Measurements from ENCODE around the gene ST6GALNAC3.

ST6GALNAC3 gene

GRCh38 chr1:76470166-76470565 lies 395.6 kb downstream of the ST6GALNAC3 start:
- H3K4me1 ChIP-seq (ENCODE audit: control insufficient read depth, insufficient read depth, low read length): no peaks in the 10 kb centered on the region
- no peaks in the 10 kb centered on the region for H3K36me3 ChIP-seq (ENCODE audit: control insufficient read depth, insufficient read depth, low read length)
- H3K27me3 ChIP-seq (ENCODE audit: control insufficient read depth, insufficient read depth, low read length): no peaks in the 10 kb centered on the region
- H3K27ac ChIP-seq (ENCODE audit: low read depth, low read length): no peak overlapping the region
- no peak overlapping the region for H3K4me3 ChIP-seq (ENCODE audit: low read depth, low read length)
- H3K9me3 ChIP-seq (ENCODE audit: control insufficient read depth, insufficient read depth, low read depth, low read length): no peaks in the 10 kb centered on the region
- H3K9ac ChIP-seq (ENCODE audit: low read length): no peak overlapping the region

GRCh38 chr1:76471536-76471935 lies 397.0 kb downstream of the ST6GALNAC3 start:
- H3K9me3 ChIP-seq (ENCODE audit: control insufficient read depth, insufficient read depth, low read depth, low read length): no peaks in the 10 kb centered on the region
- no peaks in the 10 kb centered on the region for H3K36me3 ChIP-seq (ENCODE audit: control insufficient read depth, insufficient read depth, low read length)
- no peak overlapping the region for H3K9ac ChIP-seq (ENCODE audit: low read length)
- H3K4me1 ChIP-seq (ENCODE audit: control insufficient read depth, insufficient read depth, low read length): no peaks in the 10 kb centered on the region
- H3K27ac ChIP-seq (ENCODE audit: low read depth, low read length): no peak overlapping the region
- no peaks in the 10 kb centered on the region for H3K27me3 ChIP-seq (ENCODE audit: control insufficient read depth, insufficient read depth, low read length)
- no peak overlapping the region for H3K4me3 ChIP-seq (ENCODE audit: low read depth, low read length)

GRCh38 chr1:76473591-76473990 lies 399.0 kb downstream of the ST6GALNAC3 start:
- Histone ChIP-seq H3K9me3 (ENCODE audit: control insufficient read depth, insufficient read depth, low read depth, low read length) (no peaks in the 10 kb centered on the region), H3K4me3 (ENCODE audit: low read depth, low read length) (no peak overlapping the region), H3K4me1 (ENCODE audit: control insufficient read depth, insufficient read depth, low read length) (no peaks in the 10 kb centered on the region), H3K9ac (ENCODE audit: low read length) (no peak overlapping the region), H3K27me3 (ENCODE audit: control insufficient read depth, insufficient read depth, low read length) (no peaks in the 10 kb centered on the region), H3K27ac (ENCODE audit: low read depth, low read length) (no peak overlapping the region), H3K36me3 (ENCODE audit: control insufficient read depth, insufficient read depth, low read length) (no peaks in the 10 kb centered on the region)

GRCh38 chr1:76474922-76475321 lies 400.4 kb downstream of the ST6GALNAC3 start:
- Histone ChIP-seq H3K9me3 (ENCODE audit: control insufficient read depth, insufficient read depth, low read depth, low read length) (no peaks in the 10 kb centered on the region), H3K27ac (ENCODE audit: low read depth, low read length) (no peak overlapping the region), H3K36me3 (ENCODE audit: control insufficient read depth, insufficient read depth, low read length) (no peaks in the 10 kb centered on the region), H3K27me3 (ENCODE audit: control insufficient read depth, insufficient read depth, low read length) (no peaks in the 10 kb centered on the region), H3K9ac (ENCODE audit: low read length) (no peak overlapping the region), H3K4me3 (ENCODE audit: low read depth, low read length) (no peak overlapping the region), H3K4me1 (ENCODE audit: control insufficient read depth, insufficient read depth, low read length) (no peaks in the 10 kb centered on the region)

- Histone ChIP-seq H3K4me1 (ENCODE audit: control insufficient read depth, insufficient read depth, low read length) (no peaks in the 10 kb centered on the region), H3K27me3 (ENCODE audit: control insufficient read depth, insufficient read depth, low read length) (no peaks in the 10 kb centered on the region), H3K9ac (ENCODE audit: low read length) (no peak overlapping the region), H3K27ac (ENCODE audit: low read depth, low read length) (no peak overlapping the region), H3K9me3 (ENCODE audit: control insufficient read depth, insufficient read depth, low read depth, low read length) (no peaks in the 10 kb centered on the region), H3K36me3 (ENCODE audit: control insufficient read depth, insufficient read depth, low read length) (no peaks in the 10 kb centered on the region), H3K4me3 (ENCODE audit: low read depth, low read length) (no peak overlapping the region)
Measured at GRCh38 chr1:76477156-76477555, 402.6 kb downstream of the ST6GALNAC3 start.

DNA sequence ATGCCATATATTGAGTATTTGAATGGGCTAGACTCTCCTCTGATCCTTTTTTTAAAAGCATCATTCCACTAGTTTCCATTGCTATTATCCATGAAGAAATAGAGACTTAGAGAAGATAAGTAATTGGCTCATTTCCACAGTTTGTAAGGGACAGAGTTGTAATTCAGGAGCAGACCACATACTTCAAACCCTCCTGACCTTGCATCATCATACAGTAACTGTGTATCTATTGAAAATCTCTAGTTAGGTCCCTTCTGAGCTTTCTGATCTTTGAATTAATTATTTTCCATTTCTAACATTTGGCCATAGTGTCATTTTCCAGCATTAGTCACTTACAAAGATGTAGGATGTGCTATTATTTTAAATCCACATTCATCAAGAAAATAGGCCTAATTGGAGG lies 406.3 kb downstream of the ST6GALNAC3 start:
- Histone ChIP-seq H3K4me3 (ENCODE audit: low read depth, low read length) (no peak overlapping the region), H3K36me3 (ENCODE audit: control insufficient read depth, insufficient read depth, low read length) (no peaks in the 10 kb centered on the region), H3K9ac (ENCODE audit: low read length) (no peak overlapping the region), H3K27ac (ENCODE audit: low read depth, low read length) (no peak overlapping the region), H3K4me1 (ENCODE audit: control insufficient read depth, insufficient read depth, low read length) (no peaks in the 10 kb centered on the region), H3K27me3 (ENCODE audit: control insufficient read depth, insufficient read depth, low read length) (no peaks in the 10 kb centered on the region), H3K9me3 (ENCODE audit: control insufficient read depth, insufficient read depth, low read depth, low read length) (no peaks in the 10 kb centered on the region)

DNA sequence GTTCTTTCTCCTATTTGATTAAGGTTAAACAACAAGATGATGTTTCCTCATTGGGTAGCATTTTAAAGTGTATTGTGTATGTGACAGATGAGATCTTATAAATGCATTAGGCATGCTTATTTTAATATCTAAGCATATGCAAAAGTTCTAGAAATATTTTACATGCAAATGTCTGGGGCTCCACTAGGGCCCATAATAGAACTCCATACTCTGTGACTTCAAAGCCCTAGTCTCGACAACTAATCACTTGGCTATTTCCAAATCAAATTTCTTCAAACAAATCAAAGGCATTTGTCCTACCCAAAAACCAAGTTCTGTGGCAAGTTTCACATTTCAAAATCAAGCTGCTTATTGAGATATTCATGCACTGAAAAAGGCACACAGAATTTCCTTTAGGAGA lies 407.1 kb downstream of the ST6GALNAC3 start:
- Histone ChIP-seq H3K9me3 (ENCODE audit: control insufficient read depth, insufficient read depth, low read depth, low read length) (no peaks in the 10 kb centered on the region), H3K9ac (ENCODE audit: low read length) (no peak overlapping the region), H3K36me3 (ENCODE audit: control insufficient read depth, insufficient read depth, low read length) (no peaks in the 10 kb centered on the region), H3K4me3 (ENCODE audit: low read depth, low read length) (no peak overlapping the region), H3K4me1 (ENCODE audit: control insufficient read depth, insufficient read depth, low read length) (no peaks in the 10 kb centered on the region), H3K27me3 (ENCODE audit: control insufficient read depth, insufficient read depth, low read length) (no peaks in the 10 kb centered on the region), H3K27ac (ENCODE audit: low read depth, low read length) (no peak overlapping the region)

DNA sequence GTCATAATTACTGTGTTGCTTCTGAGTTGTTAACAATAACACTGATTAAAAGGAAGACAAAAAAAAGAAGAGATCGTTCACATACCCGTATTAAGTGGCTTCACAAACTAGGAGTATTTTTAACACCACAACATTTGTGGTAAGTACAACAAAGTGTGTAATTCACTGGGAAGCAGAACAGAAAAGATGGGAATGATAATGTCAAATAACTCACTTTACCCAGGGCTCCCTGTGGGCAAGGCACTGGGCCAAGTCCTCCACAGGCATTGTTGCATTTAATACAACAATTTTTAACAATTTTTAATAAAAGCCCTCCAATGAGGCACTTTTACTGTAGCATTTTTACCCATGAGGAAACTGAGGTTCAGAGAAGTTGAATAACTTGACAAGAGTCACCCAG lies 407.7 kb downstream of the ST6GALNAC3 start:
- Histone ChIP-seq H3K9me3 (ENCODE audit: control insufficient read depth, insufficient read depth, low read depth, low read length) (no peaks in the 10 kb centered on the region), H3K27ac (ENCODE audit: low read depth, low read length) (no peak overlapping the region), H3K4me3 (ENCODE audit: low read depth, low read length) (no peak overlapping the region), H3K4me1 (ENCODE audit: control insufficient read depth, insufficient read depth, low read length) (no peaks in the 10 kb centered on the region), H3K36me3 (ENCODE audit: control insufficient read depth, insufficient read depth, low read length) (no peaks in the 10 kb centered on the region), H3K27me3 (ENCODE audit: control insufficient read depth, insufficient read depth, low read length) (no peaks in the 10 kb centered on the region), H3K9ac (ENCODE audit: low read length) (no peak overlapping the region)

DNA sequence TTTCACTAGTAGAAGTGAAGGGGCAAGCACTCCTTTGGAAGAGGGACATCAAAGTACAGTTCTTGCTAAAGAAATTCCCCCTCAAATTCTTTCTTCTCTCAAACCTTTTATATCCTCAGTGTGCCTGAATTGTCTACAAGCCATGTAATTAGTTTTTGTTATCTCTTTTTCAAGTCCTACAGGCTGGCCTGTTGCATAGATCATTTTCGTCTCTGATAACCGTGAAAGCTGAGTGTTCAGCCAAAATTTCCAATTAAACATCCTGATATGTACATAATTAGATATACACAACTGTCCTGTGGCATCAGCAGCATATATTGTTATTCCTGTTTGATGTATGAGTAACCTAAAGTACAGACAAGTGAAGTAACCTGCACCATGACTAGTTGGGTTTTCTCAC lies 417.2 kb downstream of the ST6GALNAC3 start:
- Histone ChIP-seq H3K9me3 (ENCODE audit: control insufficient read depth, insufficient read depth, low read depth, low read length) (no peaks in the 10 kb centered on the region), H3K27ac (ENCODE audit: low read depth, low read length) (no peak overlapping the region), H3K4me3 (ENCODE audit: low read depth, low read length) (no peak overlapping the region), H3K36me3 (ENCODE audit: control insufficient read depth, insufficient read depth, low read length) (no peaks in the 10 kb centered on the region), H3K27me3 (ENCODE audit: control insufficient read depth, insufficient read depth, low read length) (no peaks in the 10 kb centered on the region), H3K9ac (ENCODE audit: low read length) (no peak overlapping the region), H3K4me1 (ENCODE audit: control insufficient read depth, insufficient read depth, low read length) (peaks cover 8% of the 10 kb centered on the region)

- no peaks in the 10 kb centered on the region for H3K36me3 ChIP-seq (ENCODE audit: control insufficient read depth, insufficient read depth, low read length)
- H3K27me3 ChIP-seq (ENCODE audit: control insufficient read depth, insufficient read depth, low read length): no peaks in the 10 kb centered on the region
- H3K27ac ChIP-seq (ENCODE audit: low read depth, low read length): no peak overlapping the region
- no peaks in the 10 kb centered on the region for H3K9me3 ChIP-seq (ENCODE audit: control insufficient read depth, insufficient read depth, low read depth, low read length)
- no peak overlapping the region for H3K4me3 ChIP-seq (ENCODE audit: low read depth, low read length)
- H3K9ac ChIP-seq (ENCODE audit: low read length): no peak overlapping the region
- H3K4me1 ChIP-seq (ENCODE audit: control insufficient read depth, insufficient read depth, low read length): peaks cover 8% of the 10 kb centered on the region
Measured at GRCh38 chr1:76492752-76493430, 418.3 kb downstream of the ST6GALNAC3 start.

DNA sequence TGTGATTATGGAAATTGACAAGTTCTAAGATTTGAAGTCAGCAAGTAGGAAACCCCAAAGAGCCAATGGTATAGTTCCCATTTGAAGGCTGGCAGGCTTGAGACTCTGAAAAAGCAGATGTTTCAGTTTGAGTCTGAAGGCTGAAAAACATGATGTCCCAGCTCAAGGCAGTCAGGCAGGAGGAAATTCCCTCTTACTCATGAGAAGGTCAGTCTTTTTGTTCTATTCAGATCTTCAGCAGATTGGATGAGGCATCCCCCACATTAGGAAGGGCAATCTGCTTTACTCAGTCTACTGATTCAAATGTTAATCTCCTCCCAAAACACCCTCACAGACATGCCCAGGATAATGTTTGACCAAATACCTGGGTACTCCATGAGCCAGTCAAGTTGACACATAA lies 420.3 kb downstream of the ST6GALNAC3 start:
- Histone ChIP-seq H3K36me3 (ENCODE audit: control insufficient read depth, insufficient read depth, low read length) (no peaks in the 10 kb centered on the region), H3K4me3 (ENCODE audit: low read depth, low read length) (no peak overlapping the region), H3K27ac (ENCODE audit: low read depth, low read length) (no peak overlapping the region), H3K27me3 (ENCODE audit: control insufficient read depth, insufficient read depth, low read length) (no peaks in the 10 kb centered on the region), H3K9me3 (ENCODE audit: control insufficient read depth, insufficient read depth, low read depth, low read length) (no peaks in the 10 kb centered on the region), H3K9ac (ENCODE audit: low read length) (no peak overlapping the region), H3K4me1 (ENCODE audit: control insufficient read depth, insufficient read depth, low read length) (peaks cover 11% of the 10 kb centered on the region)

GRCh38 chr1:76496871-76497270 lies 422.3 kb downstream of the ST6GALNAC3 start:
- Histone ChIP-seq H3K4me3 (ENCODE audit: low read depth, low read length) (no peak overlapping the region), H3K27me3 (ENCODE audit: control insufficient read depth, insufficient read depth, low read length) (no peaks in the 10 kb centered on the region), H3K9me3 (ENCODE audit: control insufficient read depth, insufficient read depth, low read depth, low read length) (no peaks in the 10 kb centered on the region), H3K4me1 (ENCODE audit: control insufficient read depth, insufficient read depth, low read length) (peaks cover 29% of the 10 kb centered on the region), H3K27ac (ENCODE audit: low read depth, low read length) (no peak overlapping the region), H3K9ac (ENCODE audit: low read length) (no peak overlapping the region), H3K36me3 (ENCODE audit: control insufficient read depth, insufficient read depth, low read length) (no peaks in the 10 kb centered on the region)

Data from HUES6 (cell line).